HepG2 (cell line): ENCODE data around the gene ICE2. TPM values are rescaled to one million over a fixed set of nuclear protein-coding genes. Genes with fewer than 3 reads are reported as not detected.

Source experiments
- ATAC-seq: fragments of 200-7000 bp; cut with Tn5 transposase; 3 replicates; pipeline ENCODE4 v1.9.1; 2020; ENCODE audit warnings: mild to moderate bottlenecking, moderate library complexity
- BruUV-seq: library from RNA; stranded (reverse); fragments of 400-500 nt; replicated peaks from 2 replicates; lab custom pipeline; 2021; lab: Mats Ljungman, UMichigan
- CTCF ChIA-PET: fragments of 300-600 bp; formaldehyde crosslinking; extraction: SDS; loops from one replicate; lab custom pipeline; 2021; ENCODE audit warnings: low total read pairs, inconsistent platforms, low intra/inter-chr PET ratio; lab: Yijun Ruan, JAX
- POLR2A ChIA-PET: fragments of 350-600 bp; sonication (Branson Sonifier 250); formaldehyde crosslinking; loops from one replicate; lab custom pipeline; 2020; ENCODE audit warnings: antibody characterized with exemption, inconsistent platforms; lab: Yijun Ruan, JAX
- DNase-seq: peaks from one replicate; pipeline ENCODE4 v3.0.0-alpha.2; 2015; ENCODE audit warnings: low spot score
- FAIRE-seq: peaks from 3 replicates; lab custom pipeline; 2011; peaks lifted over from hg19 to GRCh38; lab: Jason Lieb, UNC
- H2AFZ ChIP-seq: one replicate; pipeline ENCODE4 v1.6.1; 2011; ENCODE audit warnings: low read length, inconsistent platforms
- H3K27ac ChIP-seq: fragments of 300-600 bp; 3 replicates; pipeline ENCODE4 v1.8.0; 2011; ENCODE audit warnings: mixed run types, mild to moderate bottlenecking, mixed read lengths, low read length, inconsistent platforms; ENCODE audit not compliant: insufficient read depth; ENCODE audit errors: extremely low read length
- H3K27me3 ChIP-seq, 2 experiments: fragments of 200-600 bp in 1 of 2; 2 replicates in 1 of 2; 3 replicates in 1 of 2; pipeline versions ENCODE4 v1.6.0 to v1.8.0; 2011; ENCODE audit warnings: low read length in 2 of 2, mild to moderate bottlenecking in 2 of 2, moderate library complexity in 2 of 2, inconsistent platforms in 1 of 2; ENCODE audit not compliant: insufficient read depth in 2 of 2, control insufficient read depth in 1 of 2
- H3K36me3 ChIP-seq, 2 experiments: fragments of 200-600 bp in 1 of 2; replicated peaks in 1 of 2; 2 replicates in 1 of 2; 3 replicates in 1 of 2; pipeline versions ENCODE4 v1.5.1 to v1.8.0; 2011; ENCODE audit warnings: low read length in 2 of 2, inconsistent platforms in 1 of 2; ENCODE audit not compliant: insufficient read depth in 2 of 2, control insufficient read depth in 1 of 2
- H3K4me1 ChIP-seq: 2 replicates; pipeline ENCODE4 v1.5.1; 2012; ENCODE audit warnings: low read length, inconsistent platforms; ENCODE audit not compliant: insufficient read depth
- H3K4me2 ChIP-seq: 2 replicates; pipeline ENCODE4 v1.6.0; 2011; ENCODE audit warnings: low read depth, low read length, inconsistent platforms
- H3K4me3 ChIP-seq, 3 experiments: fragments of 200-600 bp in 1 of 3; sonication (generic), shearing (Covaris generic) in 1 of 3; replicated peaks in 1 of 3; 2 replicates each; pipeline ENCODE4 v1.5.1; 2011 to 2016; ENCODE audit warnings: low read length in 3 of 3, inconsistent platforms in 2 of 3, low read depth in 2 of 3, mild to moderate bottlenecking in 2 of 3, control low read depth in 1 of 3, mixed read lengths in 1 of 3; ENCODE audit not compliant: insufficient read depth in 1 of 3
- H3K79me2 ChIP-seq: one replicate; pipeline ENCODE4 v1.6.1; 2011; ENCODE audit warnings: low read length, inconsistent platforms; ENCODE audit not compliant: insufficient read depth
- H3K9ac ChIP-seq: 2 replicates; pipeline ENCODE4 v1.6.0; 2011; ENCODE audit warnings: mild to moderate bottlenecking, low read depth, low read length, inconsistent platforms; ENCODE audit not compliant: insufficient read depth
- H3K9me3 ChIP-seq: 2 replicates; pipeline ENCODE4 v1.5.1; 2012; ENCODE audit warnings: mild to moderate bottlenecking, low read length
- H4K20me1 ChIP-seq: 2 replicates; pipeline ENCODE4 v1.6.0; 2011; ENCODE audit warnings: inconsistent platforms, mild to moderate bottlenecking, low read length, moderate library complexity; ENCODE audit not compliant: insufficient read depth
- ARNTL ChIP-seq: sonication (generic); formaldehyde crosslinking; IDR thresholded peaks from 2 replicates; pipeline ENCODE4 v1.4.0; 2020; ENCODE audit warnings: mild to moderate bottlenecking, missing genetic modification reagents
- ATF2 ChIP-seq: sonication (generic); formaldehyde crosslinking; IDR thresholded peaks from 2 replicates; pipeline ENCODE4 v1.4.0; 2020; ENCODE audit warnings: missing genetic modification reagents
- CHD4 ChIP-seq: fragments of 200-600 bp; sonication (generic); IDR thresholded peaks from 2 replicates; pipeline ENCODE4 v1.7.0; 2017; ENCODE audit warnings: mild to moderate bottlenecking, low read length, borderline replicate concordance
- MBD4 ChIP-seq: IDR thresholded peaks from 2 replicates; pipeline ENCODE4 v1.6.1; 2012; ENCODE audit warnings: low read length, inconsistent platforms, borderline replicate concordance
- ZNF501 ChIP-seq: sonication (generic); formaldehyde crosslinking; IDR thresholded peaks from 2 replicates; pipeline ENCODE4 v1.5.1; 2020; ENCODE audit warnings: mild to moderate bottlenecking, moderate library complexity, missing genetic modification reagents
- WGBS: methylation state at CpG from one replicate; pipeline ENCODE4 v1.1.6; 2017; ENCODE audit warnings: low lambda C conversion rate; 5-methylcytosine and 5-hydroxymethylcytosine counted together
- in situ Hi-C: cut with HindIII; loops from 2 replicates; pipeline ENCODE4 v1.10.0; 2017; ENCODE audit warnings: low pct_unique_long_range_greater_than_20kb; ENCODE audit not compliant: extremely low pct_ligation_motif_present
- intact Hi-C: fragments of 100-400 bp; cut with micrococcal nuclease; formaldehyde crosslinking; loops from one replicate; pipeline ENCODE4 v1.10.0; 2022; ENCODE audit not compliant: unreplicated experiment
- polyA plus RNA-seq, 8 experiments: library from polyadenylated mRNA; depleted of rRNA in 3 of 8; stranded (reverse) in 7 of 8; unstranded in 1 of 8; fragments of >200 nt; fragmentation: Illumina TruSeq in 4 of 8; extraction: Trizol in 4 of 8; gene quantifications; 2 replicates each; pipeline versions ENCODE4 v1.2.1 to v1.2.3, GENCODE V29; 2011 to 2016; ENCODE audit warnings: low read depth in 4 of 8, missing spikeins in 1 of 8, mixed read lengths in 1 of 8; ENCODE audit not compliant: insufficient read depth in 1 of 8
- total RNA-seq, 5 experiments: library from RNA; depleted of rRNA; stranded (reverse); fragments of >200 nt; fragmentation: Illumina TruSeq; extraction: Trizol; gene quantifications; 2 replicates each; pipeline ENCODE4 v1.2.3, GENCODE V29; 2016; ENCODE audit warnings: low read depth in 1 of 5
- TF ChIP-seq, protein P1 (sequence below): sonication (generic); formaldehyde crosslinking; IDR thresholded peaks from 2 replicates; pipeline ENCODE4 v1.9.0; 2022; ENCODE audit warnings: low read depth, missing genetic modification reagents
- TF ChIP-seq, protein P2 (sequence below): sonication (generic); formaldehyde crosslinking; IDR thresholded peaks from 2 replicates; pipeline ENCODE4 v1.5.0; 2020; ENCODE audit warnings: mild to moderate bottlenecking, missing genetic modification reagents

The ICE2 gene
- total and polyA plus RNA-seq, 2 of the 13 experiments (the other 11 are each of a cell fraction or from before 2014, with no cell fraction given): 24.8 to 26.4 TPM

- peaks cover 3 to 41% of the 10 kb centered on the region in 2 experiments; a peak in 4 of 5 replicates for H3K36me3 ChIP-seq
- TSS peak; percentile 86 for BruUV-seq
- WGBS: 77% methylated on average over 4 of the region's 4 CpGs
- intact Hi-C loops: loop anchor here (1.0 to 5.0 kb wide), 2 partner anchors 28 to 68 kb away; no protein-coding TSS in a partner anchor
- DNase-seq (no peak), FAIRE-seq (no peak), ATAC-seq (no peak)
- POLR2A ChIA-PET: interaction anchor here (0.8 to 5.2 kb wide), 14 partner anchors 9 to 147 kb away, joined by 3 to 117 read pairs (median 5); partner anchors contain the start of gene ICE2
- peak overlapping the region; percentile 33 for H3K4me2 ChIP-seq
- H3K4me3 ChIP-seq: no peak overlapping the region
- in situ Hi-C loops: no loop called here
- H3K9me3 ChIP-seq: no peaks in the 10 kb centered on the region
- peak overlapping the region; percentile 74 for H3K9ac ChIP-seq
- no peaks in the 10 kb centered on the region for H3K27me3 ChIP-seq
- TF ChIP-seq ARNTL (CRISPR knock-in tag) (no peak), CHD4 (peak; percentile 44; the same call in 1 of the 2 replicates), ZNF501 (CRISPR knock-in tag) (0 out of 2 replicates have a peak, but pooled peaks have one; percentile 35), ATF2 (no peak), MBD4 (no peak)
- TF ChIP-seq, protein P1, sequence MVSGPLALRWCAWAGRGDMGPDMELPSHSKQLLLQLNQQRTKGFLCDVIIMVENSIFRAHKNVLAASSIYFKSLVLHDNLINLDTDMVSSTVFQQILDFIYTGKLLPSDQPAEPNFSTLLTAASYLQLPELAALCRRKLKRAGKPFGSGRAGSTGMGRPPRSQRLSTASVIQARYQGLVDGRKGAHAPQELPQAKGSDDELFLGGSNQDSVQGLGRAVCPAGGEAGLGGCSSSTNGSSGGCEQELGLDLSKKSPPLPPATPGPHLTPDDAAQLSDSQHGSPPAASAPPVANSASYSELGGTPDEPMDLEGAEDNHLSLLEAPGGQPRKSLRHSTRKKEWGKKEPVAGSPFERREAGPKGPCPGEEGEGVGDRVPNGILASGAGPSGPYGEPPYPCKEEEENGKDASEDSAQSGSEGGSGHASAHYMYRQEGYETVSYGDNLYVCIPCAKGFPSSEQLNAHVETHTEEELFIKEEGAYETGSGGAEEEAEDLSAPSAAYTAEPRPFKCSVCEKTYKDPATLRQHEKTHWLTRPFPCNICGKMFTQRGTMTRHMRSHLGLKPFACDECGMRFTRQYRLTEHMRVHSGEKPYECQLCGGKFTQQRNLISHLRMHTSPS (CRISPR knock-in tag): no peak
- TF ChIP-seq, protein P2, sequence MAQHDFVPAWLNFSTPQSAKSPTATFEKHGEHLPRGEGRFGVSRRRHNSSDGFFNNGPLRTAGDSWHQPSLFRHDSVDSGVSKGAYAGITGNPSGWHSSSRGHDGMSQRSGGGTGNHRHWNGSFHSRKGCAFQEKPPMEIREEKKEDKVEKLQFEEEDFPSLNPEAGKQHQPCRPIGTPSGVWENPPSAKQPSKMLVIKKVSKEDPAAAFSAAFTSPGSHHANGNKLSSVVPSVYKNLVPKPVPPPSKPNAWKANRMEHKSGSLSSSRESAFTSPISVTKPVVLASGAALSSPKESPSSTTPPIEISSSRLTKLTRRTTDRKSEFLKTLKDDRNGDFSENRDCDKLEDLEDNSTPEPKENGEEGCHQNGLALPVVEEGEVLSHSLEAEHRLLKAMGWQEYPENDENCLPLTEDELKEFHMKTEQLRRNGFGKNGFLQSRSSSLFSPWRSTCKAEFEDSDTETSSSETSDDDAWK (CRISPR knock-in tag): no peak
- H3K27ac ChIP-seq: peak overlapping the region; percentile 93
- peaks cover 92% of the 10 kb centered on the region for H3K4me1 ChIP-seq
- no peaks in the 10 kb centered on the region for H4K20me1 ChIP-seq
- no peak overlapping the region for H2AFZ ChIP-seq
- CTCF ChIA-PET: no interaction called here
- H3K79me2 ChIP-seq: peaks cover 48% of the 10 kb centered on the region
Observed at GRCh38 chr15:60374209-60374608, 104.7 kb downstream of the ICE2 start.
